Hepatocyte (in vitro differentiated cells): Measurements from ENCODE around the gene TGFB1.

Experiments
- CTCF ChIP-seq: fragments of 200-600 bp; sonication (generic); IDR thresholded peaks from 2 replicates; pipeline ENCODE4 v1.5.1; 2016; ENCODE audit warnings: antibody characterized with exemption, mild to moderate bottlenecking; ENCODE audit not compliant: poor library complexity
- EZH2 ChIP-seq: fragments of 200-600 bp; sonication (generic); IDR thresholded peaks from 2 replicates; pipeline ENCODE4 v1.6.1; 2016; ENCODE audit warnings: antibody characterized with exemption, mild to moderate bottlenecking, borderline replicate concordance

GRCh38 chr19:41288673-41289530 lies 64.8 kb downstream of the TGFB1 start:
- TF ChIP-seq CTCF (no peak), EZH2 (no peak)
